Ishikawa (cell line): Measurements from ENCODE around the gene C15orf40.
A peak's percentile ranks its signal among the peaks of the same experiment; 100 is the strongest.

ENCODE experiments used
- CEBPB ChIP-seq: IDR thresholded peaks from 2 replicates; pipeline ENCODE4 v1.6.1; 2012
- CREB1 ChIP-seq: IDR thresholded peaks from 2 replicates; pipeline ENCODE4 v1.6.1; 2012; ENCODE audit warnings: low read depth
- EGR1 ChIP-seq: IDR thresholded peaks from 2 replicates; pipeline ENCODE4 v1.6.1; 2012
- EP300 ChIP-seq: IDR thresholded peaks from 2 replicates; pipeline ENCODE4 v1.6.1; 2012; ENCODE audit warnings: borderline replicate concordance
- FOXM1 ChIP-seq: IDR thresholded peaks from 2 replicates; pipeline ENCODE4 v1.6.1; 2012; ENCODE audit warnings: low read depth, borderline replicate concordance
- MAX ChIP-seq: IDR thresholded peaks from 2 replicates; pipeline ENCODE4 v1.6.1; 2012
- NFIC ChIP-seq: IDR thresholded peaks from 2 replicates; pipeline ENCODE4 v1.6.1; 2012
- RAD21 ChIP-seq: IDR thresholded peaks from 2 replicates; pipeline ENCODE4 v1.6.1; 2012; ENCODE audit warnings: low read depth
- TAF1 ChIP-seq: IDR thresholded peaks from 2 replicates; pipeline ENCODE4 v1.6.1; 2012; ENCODE audit warnings: low read depth, mild to moderate bottlenecking
- TCF12 ChIP-seq: IDR thresholded peaks from 2 replicates; pipeline ENCODE4 v1.6.1; 2012; ENCODE audit warnings: low read depth
- TEAD4 ChIP-seq: IDR thresholded peaks from 2 replicates; pipeline ENCODE4 v1.6.1; 2012
- USF1 ChIP-seq: IDR thresholded peaks from 2 replicates; pipeline ENCODE4 v1.6.1; 2012
- YY1 ChIP-seq: IDR thresholded peaks from 2 replicates; pipeline ENCODE4 v1.6.1; 2012; ENCODE audit warnings: low read depth
- ZBTB7A ChIP-seq: IDR thresholded peaks from 2 replicates; pipeline ENCODE4 v1.6.1; 2012; ENCODE audit warnings: low read depth
- TF ChIP-seq, protein P1 (sequence below): IDR thresholded peaks from 2 replicates; pipeline ENCODE4 v1.6.1; 2012; ENCODE audit warnings: low read depth, mild to moderate bottlenecking

C15orf40 gene

DNA sequence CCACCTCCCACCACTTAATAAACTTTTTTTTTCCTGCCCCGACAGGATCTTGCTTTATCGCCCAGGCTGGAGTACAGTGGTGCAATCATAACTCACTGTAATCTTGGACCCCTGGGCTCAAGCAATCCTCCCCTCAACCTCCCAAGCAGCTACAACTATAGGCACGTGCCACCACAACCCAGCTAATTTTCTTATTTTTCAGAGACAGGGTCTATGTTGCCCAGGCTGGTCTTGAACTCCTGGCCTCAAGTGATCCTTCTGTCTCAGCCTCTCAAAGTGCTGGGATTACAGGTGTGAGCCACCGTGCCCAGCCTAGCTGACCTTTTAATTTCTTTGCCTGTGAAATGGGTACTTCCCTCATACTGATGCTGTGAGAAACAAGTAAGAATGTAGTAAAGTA is 3.9 kb upstream of the C15orf40 start:
- TF ChIP-seq TCF12 (no peak), FOXM1 (no peak), USF1 (no peak), TEAD4 (no peak), YY1 (no peak)

GRCh38 chr15:83014205-83014653 is 2.8 kb upstream of the C15orf40 start:
- TF ChIP-seq MAX = no peak
- TF ChIP-seq TCF12 = no peak
- no peak for TF ChIP-seq CEBPB
- no peak for TF ChIP-seq FOXM1
- no peak for TF ChIP-seq RAD21
- no peak for TF ChIP-seq ZBTB7A
- no peak for TF ChIP-seq USF1
- TF ChIP-seq NFIC = no peak
- no peak for TF ChIP-seq CREB1
- TF ChIP-seq TEAD4 = no peak

GRCh38 chr15:83012636-83013035 is 1.2 kb upstream of the C15orf40 start:
- TF ChIP-seq EGR1 (no peak), MAX (no peak), EP300 (no peak), TAF1 (no peak)

- TF ChIP-seq ZBTB7A (no peak), TAF1 (no peak), RAD21 (no peak), TCF12 (no peak), FOXM1 (no peak), NFIC (no peak), USF1 (no peak), EGR1 (no peak), CREB1 (no peak), CEBPB (no peak), YY1 (no peak), TEAD4 (no peak)
- TF ChIP-seq, protein P1, sequence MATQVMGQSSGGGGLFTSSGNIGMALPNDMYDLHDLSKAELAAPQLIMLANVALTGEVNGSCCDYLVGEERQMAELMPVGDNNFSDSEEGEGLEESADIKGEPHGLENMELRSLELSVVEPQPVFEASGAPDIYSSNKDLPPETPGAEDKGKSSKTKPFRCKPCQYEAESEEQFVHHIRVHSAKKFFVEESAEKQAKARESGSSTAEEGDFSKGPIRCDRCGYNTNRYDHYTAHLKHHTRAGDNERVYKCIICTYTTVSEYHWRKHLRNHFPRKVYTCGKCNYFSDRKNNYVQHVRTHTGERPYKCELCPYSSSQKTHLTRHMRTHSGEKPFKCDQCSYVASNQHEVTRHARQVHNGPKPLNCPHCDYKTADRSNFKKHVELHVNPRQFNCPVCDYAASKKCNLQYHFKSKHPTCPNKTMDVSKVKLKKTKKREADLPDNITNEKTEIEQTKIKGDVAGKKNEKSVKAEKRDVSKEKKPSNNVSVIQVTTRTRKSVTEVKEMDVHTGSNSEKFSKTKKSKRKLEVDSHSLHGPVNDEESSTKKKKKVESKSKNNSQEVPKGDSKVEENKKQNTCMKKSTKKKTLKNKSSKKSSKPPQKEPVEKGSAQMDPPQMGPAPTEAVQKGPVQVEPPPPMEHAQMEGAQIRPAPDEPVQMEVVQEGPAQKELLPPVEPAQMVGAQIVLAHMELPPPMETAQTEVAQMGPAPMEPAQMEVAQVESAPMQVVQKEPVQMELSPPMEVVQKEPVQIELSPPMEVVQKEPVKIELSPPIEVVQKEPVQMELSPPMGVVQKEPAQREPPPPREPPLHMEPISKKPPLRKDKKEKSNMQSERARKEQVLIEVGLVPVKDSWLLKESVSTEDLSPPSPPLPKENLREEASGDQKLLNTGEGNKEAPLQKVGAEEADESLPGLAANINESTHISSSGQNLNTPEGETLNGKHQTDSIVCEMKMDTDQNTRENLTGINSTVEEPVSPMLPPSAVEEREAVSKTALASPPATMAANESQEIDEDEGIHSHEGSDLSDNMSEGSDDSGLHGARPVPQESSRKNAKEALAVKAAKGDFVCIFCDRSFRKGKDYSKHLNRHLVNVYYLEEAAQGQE = no peak
Observed at GRCh38 chr15:83012076-83012426, 612 bp upstream of the C15orf40 start.

GRCh38 chr15:83010709-83011270 is 649 bp downstream of the C15orf40 start:
- peak; percentile 88 for TF ChIP-seq YY1
- TF ChIP-seq TEAD4 = peak; percentile 35; the same call in 1 of the 2 replicates
- no peak for TF ChIP-seq MAX
- TF ChIP-seq RAD21 = peak; percentile 53
- no peak for TF ChIP-seq EGR1
- no peak for TF ChIP-seq ZBTB7A

GRCh38 chr15:82999905-83000671 is 11.4 kb downstream of the C15orf40 start:
- TF ChIP-seq RAD21 (peak; percentile 80), MAX (no peak)
- TF ChIP-seq, protein P1 = no peak
